ENCODE data around the gene RORB.

The RORB gene

DNA sequence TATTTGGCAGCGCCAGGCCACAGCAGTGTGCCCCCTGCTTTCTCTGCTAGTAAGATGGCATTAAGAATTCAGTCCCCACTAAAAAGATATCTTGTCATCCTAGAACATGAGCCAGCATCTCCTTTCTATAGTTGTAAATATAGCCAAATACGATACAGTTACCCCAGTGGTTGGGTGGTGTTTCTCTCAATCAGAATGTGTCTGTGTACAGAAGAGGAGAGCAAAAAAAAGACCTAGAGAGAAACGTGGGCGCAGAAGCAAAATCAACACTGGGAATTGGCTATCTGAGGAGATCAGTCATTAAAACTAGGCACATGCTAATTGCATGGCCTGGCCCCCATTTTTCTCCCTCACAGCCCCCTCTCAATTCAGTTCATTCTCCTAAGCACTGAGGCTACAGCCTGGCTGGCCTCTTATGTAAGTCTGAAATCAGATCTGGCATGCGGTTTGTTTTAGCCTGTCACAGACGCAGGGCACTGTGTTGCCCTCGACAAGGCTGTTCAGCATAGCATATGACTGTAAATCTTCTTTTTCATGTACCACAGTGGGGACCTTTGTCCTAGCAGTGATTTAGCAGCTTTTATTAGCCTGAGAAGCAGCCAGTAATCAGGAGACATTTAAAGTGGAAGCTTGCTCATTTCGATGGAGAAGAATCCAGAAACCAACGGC, 57.8 kb downstream of the RORB start:
- H3K36me3 ChIP-seq = no peaks in the 10 kb centered on the region
- TF ChIP-seq, protein P1, sequence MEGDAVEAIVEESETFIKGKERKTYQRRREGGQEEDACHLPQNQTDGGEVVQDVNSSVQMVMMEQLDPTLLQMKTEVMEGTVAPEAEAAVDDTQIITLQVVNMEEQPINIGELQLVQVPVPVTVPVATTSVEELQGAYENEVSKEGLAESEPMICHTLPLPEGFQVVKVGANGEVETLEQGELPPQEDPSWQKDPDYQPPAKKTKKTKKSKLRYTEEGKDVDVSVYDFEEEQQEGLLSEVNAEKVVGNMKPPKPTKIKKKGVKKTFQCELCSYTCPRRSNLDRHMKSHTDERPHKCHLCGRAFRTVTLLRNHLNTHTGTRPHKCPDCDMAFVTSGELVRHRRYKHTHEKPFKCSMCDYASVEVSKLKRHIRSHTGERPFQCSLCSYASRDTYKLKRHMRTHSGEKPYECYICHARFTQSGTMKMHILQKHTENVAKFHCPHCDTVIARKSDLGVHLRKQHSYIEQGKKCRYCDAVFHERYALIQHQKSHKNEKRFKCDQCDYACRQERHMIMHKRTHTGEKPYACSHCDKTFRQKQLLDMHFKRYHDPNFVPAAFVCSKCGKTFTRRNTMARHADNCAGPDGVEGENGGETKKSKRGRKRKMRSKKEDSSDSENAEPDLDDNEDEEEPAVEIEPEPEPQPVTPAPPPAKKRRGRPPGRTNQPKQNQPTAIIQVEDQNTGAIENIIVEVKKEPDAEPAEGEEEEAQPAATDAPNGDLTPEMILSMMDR (IDR thresholded peaks at IDR 0.05) = no peak
- DNase-seq = no peak
- H3K9me3 ChIP-seq = no peaks in the 10 kb centered on the region
- no peak overlapping the region for H3K27ac ChIP-seq
- peaks cover 0 to 5% (median 0%) of the 10 kb centered on the region in 4 donors for H3K4me1 ChIP-seq
- intact Hi-C loops (cut with DNase I; ENCODE audit: low total_unique reads) = no loop called here
- no peaks in the 10 kb centered on the region for H3K27me3 ChIP-seq
- no peak overlapping the region for H3K4me3 ChIP-seq

DNA sequence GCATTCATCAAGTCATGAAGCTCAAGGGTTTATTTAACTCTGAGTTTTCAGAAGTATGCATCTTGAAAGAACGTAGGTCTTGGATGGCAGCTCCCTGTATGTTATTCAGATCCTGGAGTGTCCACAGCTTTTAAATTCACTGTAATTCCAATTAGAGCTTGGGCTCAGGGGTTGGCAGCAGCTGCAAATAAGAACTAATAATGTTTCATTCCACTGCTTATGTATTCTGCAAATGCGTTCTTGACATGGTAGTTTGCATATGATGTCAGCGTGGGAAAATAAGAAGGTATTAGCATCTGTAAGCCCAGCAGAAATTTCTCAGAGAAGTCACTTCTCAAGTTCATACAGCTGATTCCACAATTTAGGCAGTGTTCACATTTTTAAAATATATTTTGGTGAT, 58.4 kb downstream of the RORB start:
- intact Hi-C loops (cut with DNase I; ENCODE audit: low total_unique reads) = no loop called here
- DNase-seq = no peak

GRCh38 chr9:74556685-74557084, 59.5 kb downstream of the RORB start:
- TF ChIP-seq, protein P1 (IDR thresholded peaks at IDR 0.05) = no peak
- DNase-seq = no peak
- Histone ChIP-seq H3K4me3 (no peak overlapping the region), H3K27ac (no peak overlapping the region), H3K27me3 (no peaks in the 10 kb centered on the region), H3K9me3 (no peaks in the 10 kb centered on the region), H3K4me1 (peaks cover 0 to 5% (median 0%) of the 10 kb centered on the region in 4 donors), H3K36me3 (no peaks in the 10 kb centered on the region)
- intact Hi-C loops (cut with DNase I; ENCODE audit: low total_unique reads) = no loop called here

More for the DNA sequence above, 58.4 kb downstream of the RORB start:
- TF ChIP-seq, protein P1 (IDR thresholded peaks at IDR 0.05) = no peak
- Histone ChIP-seq H3K4me1 (peaks cover 0 to 5% (median 0%) of the 10 kb centered on the region in 4 donors), H3K36me3 (no peaks in the 10 kb centered on the region), H3K4me3 (no peak overlapping the region), H3K9me3 (no peaks in the 10 kb centered on the region), H3K27ac (no peak overlapping the region), H3K27me3 (no peaks in the 10 kb centered on the region)

DNA sequence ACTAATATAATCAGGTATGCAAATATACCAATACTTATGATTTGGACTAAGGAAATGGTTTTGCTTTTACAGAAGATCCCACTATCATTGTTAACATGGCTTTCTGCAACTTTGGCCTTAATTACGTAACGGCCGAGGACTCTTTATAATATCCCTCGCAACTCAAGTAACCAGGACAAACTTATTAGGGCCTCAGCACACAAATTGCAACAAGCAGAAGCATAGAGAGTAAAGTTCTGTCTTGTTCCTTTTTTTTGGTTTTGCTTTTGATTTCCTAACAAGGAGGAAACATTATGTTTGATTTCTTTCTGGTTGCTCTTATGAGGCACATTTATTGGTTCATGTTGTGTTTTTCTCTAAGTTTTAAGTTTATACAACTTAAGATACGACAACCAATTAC, 60.4 kb downstream of the RORB start:
- H3K27me3 ChIP-seq = no peaks in the 10 kb centered on the region
- H3K4me1 ChIP-seq = peaks cover 0 to 5% (median 0%) of the 10 kb centered on the region in 4 donors
- TF ChIP-seq, protein P1 (IDR thresholded peaks at IDR 0.05) = no peak
- intact Hi-C loops (cut with DNase I; ENCODE audit: low total_unique reads) = no loop called here
- H3K36me3 ChIP-seq = no peaks in the 10 kb centered on the region
- no peak overlapping the region for H3K4me3 ChIP-seq
- DNase-seq = no peak
- no peaks in the 10 kb centered on the region for H3K9me3 ChIP-seq
- H3K27ac ChIP-seq = no peak overlapping the region

DNA sequence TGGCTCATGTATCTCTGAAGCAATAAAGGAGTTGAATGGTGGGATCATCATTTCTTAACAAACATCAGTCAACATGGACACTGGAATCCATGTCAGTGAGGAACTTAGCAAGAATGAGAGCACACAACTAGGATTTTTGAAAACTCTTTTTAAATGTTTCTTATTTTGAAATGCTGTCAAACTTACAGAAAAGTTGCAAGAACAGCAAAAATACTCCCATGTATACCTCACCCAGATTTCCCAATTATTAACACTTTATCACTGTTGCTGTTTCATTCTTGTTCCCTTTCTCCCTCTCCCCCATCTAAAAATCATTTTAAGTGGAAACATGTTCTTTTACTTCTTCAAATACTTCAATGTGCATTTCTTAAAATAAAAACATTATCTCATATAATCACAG, 65.5 kb downstream of the RORB start:
- DNase-seq = no peak
- TF ChIP-seq, protein P1 (IDR thresholded peaks at IDR 0.05) = no peak
- H3K9me3 ChIP-seq = no peaks in the 10 kb centered on the region
- no peak overlapping the region for H3K4me3 ChIP-seq
- intact Hi-C loops (cut with DNase I; ENCODE audit: low total_unique reads) = no loop called here
- no peaks in the 10 kb centered on the region for H3K4me1 ChIP-seq
- H3K27ac ChIP-seq = no peak overlapping the region
- H3K27me3 ChIP-seq = no peaks in the 10 kb centered on the region
- H3K36me3 ChIP-seq = no peaks in the 10 kb centered on the region
